Kidney glomerular epithelial cell (primary cell): ENCODE results near the gene EIF2AK3.
"Not testable (repeated sequence)": the region's sequence is repeated elsewhere in the genome, so short reads cannot be mapped to it uniquely, and the experiment has no call there.

Experiments
- DNase-seq: peaks from one replicate; lab custom pipeline; 2025; lab: John Stamatoyannopoulos, UW

EIF2AK3 gene

DNA sequence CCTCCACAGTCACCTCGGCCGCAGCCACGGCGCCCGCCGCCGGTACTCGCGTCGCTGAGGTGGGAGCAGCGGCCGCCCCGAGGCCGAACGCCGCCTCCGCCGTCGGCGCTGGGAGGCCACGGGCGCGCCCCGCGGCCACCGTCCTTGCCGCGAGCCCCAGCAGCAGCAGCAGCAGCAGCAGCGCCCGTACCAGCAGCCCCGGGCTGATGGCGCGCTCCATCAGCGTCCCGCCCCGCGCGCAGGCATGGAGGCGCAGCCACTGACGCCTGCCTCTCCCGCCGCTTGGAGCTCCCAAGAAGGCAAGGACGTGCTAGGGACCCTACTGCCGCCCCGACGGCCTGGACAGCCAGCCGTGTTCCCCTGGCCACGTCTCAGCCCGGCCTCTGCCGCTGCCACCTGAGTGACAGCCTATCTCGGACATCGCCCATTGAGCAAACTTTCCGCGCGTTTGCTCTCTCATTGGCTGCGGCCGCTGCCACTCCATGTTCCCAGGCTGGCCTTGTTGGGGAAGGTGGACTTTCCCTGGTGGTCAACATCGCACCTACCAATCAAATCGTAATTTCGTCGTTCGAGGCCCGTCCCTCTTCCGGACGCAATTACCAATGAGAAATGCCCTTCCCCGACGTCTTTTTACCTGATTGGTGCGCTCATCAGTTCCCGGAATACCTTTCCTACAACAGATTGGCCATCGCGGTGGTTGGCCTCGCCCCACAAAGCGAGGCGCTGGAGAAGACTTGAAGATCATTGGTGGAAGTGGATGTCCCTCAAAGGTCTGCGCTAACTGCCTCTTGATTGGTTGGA lies at the start of gene EIF2AK3:
Gene EIF2AK3 (minus strand): TSS at position 410 of the 801 bp plus-strand sequence. CDS start 190 bp downstream, at position 220.
- DNase-seq: peak; percentile 100

DNA sequence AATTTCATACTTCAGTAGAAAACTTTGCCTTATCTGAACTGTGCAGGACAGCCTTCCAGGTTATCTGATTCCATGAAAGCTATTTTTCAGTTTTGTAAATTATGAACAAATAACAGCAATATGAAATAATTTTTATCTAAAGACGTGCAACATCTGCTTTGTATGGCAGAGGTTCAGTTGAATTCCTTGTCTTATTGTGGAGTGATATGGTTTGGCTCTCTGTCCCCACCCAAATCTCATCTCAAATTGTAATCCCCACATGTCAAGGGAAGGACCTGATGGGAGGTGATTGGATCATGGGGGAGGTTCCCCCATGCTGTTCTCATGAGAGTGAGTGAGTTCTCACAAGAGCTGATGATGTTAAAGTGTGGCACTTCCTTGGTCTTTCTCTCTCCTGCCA lies 46.1 kb upstream of the EIF2AK3 start:
- no peak for DNase-seq

DNA sequence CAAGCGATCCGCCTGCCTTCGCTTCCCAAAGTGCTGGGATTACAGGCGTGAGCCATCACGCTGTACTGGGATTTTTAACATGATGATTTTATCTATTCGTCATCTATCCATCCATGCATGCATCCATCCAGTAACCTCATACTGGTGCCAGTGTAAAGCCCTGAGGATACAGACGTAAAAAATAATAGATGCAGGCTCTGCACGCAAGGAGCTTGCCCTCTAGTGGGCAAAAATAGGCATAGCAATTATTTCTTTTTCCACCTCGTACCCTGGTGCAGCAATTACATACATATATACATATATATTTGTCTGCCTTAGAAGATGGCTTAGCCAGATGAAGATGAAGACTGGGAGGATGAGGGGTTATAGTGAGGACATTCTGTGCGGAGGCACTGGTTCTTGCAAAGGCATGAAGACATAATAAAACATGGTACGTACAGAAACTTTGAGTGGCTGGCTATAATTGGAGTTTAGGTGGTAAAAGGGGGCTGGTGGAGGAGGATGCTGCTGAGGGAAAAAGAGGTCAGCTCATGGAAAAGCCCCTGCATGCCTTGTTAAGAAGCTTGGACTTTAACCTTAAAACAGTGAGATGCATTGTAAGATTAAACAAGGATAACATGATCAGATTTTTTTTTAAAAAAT lies 44.6 kb upstream of the EIF2AK3 start:
- peak; percentile 68 for DNase-seq

DNA sequence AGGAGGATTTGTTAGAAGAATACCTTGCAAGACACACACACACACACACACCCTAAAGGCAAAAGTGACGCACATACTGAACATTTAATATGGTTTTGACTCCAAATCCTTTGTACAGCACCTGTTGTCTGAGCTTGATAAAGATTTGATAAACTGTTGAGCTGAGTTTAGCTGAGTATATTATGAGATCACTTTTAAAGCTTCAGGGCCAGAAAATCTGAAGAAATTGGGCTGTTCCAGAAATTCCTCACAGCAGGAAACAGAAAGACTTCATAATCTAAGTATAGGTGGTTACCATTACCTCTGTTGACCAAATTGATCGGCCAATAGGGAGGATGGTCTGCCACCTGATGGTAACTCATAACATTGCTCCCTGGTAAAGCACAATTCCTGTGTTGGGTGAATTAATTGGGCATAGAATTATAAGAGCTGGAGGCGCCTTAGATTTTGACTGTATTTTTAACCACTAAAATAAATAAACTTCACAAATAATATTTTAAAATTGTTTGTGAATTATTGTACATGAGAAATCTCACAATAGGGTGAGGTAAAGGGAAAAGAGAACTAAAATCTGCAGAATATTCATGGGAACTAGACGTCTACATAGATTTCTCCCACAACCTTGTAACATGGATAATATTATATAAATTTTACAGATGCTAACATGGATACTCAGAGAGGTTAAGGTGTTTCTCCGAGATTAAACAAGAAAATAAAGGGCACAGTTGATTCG lies 42.4 kb upstream of the EIF2AK3 start:
- peak; percentile 50 for DNase-seq

DNA sequence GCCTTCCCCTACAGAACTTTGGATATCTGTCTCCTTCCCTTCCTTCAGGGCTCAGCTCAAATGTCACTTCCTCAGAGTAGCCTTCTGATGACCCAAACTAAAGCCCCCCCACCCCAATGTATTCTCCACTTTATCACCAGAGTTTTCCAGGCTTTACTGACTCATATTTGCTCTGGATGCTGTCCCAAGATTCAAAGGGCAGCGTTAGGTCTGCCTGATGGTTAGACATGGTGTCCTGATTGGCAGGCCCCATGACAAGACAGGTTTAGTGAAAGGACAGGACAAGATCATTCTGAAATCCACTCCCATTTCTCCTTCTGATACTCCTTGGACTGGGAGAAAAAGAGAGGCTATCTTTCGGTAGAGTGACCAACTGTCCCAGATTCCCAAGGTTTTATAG lies 41.6 kb upstream of the EIF2AK3 start:
- no peak for DNase-seq

DNA sequence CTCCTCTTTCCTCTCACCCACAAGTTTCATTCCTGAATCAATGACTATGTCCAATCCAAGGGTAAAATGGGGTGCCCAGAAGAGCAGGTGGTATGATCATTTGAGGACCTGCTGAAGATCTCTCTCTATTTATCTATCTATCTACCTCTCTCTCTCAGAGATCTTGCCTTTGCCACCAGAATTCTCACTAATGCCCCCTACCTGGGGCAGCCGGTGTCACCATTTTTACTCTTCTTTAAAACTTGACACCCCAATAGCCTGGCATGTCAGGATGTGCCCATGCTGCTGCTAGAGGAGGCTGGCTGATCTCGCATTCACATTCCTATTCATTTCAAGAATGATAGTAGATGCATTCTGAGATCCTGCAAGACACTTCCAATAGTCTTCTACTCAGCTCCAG lies 40.0 kb upstream of the EIF2AK3 start:
- DNase-seq: no peak

DNA sequence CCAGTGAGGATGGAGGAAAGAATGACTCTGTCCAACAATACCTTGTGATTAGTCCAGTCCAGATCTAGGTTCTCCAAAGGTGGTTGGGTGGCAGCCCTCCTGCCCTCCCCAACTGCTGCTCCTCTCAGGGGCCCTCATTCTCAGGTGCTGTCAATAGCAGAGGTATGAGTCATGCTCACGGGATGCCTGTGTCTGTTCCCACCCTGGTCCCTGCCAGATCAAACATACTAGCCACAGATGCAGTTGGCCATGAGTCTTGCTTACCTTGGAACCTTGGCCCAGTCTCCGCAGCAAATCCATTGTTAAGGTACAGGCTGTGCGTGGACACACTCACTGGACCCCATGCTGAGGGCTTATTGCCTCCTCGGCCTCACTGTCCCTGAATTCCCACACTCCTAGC lies 39.3 kb upstream of the EIF2AK3 start:
- DNase-seq: no peak

DNA sequence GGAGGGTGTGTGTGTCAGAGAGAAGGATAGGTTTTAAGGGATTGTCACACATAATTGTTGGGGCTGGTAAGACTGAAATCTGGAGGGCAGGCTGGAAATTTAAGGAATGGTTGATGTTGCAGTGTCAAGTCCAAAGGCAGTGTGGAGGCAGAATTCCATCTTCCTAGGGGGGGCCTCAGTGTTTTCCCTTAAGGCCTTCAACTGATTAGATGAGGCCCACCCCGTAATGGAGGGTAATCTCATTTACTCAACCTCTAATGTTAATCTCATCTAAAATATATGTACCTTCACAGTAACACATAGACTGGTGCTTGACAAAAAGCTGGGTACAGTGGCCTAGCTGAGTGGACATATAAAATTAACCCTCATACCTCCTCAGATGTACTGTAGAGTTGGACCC lies 33.4 kb upstream of the EIF2AK3 start:
- DNase-seq: no peak

DNA sequence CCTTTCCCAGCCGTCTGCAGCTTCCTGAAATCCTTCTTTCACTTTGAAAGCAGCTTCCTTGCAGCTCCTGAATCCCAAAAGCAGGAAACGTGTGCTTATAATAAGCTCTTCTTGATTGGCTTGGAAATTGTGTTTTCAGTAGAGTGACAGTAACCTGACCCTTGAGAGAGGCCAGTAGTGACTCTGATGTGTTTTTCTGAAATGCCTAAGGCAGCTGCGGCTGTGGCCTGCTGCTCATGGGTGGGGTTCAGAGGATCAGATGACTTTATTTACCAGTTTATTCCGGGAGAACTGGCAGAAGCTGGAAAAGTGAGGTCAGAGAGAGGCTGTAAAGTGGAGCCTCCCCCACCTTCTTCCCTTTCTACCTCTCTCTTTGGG lies 32.3 kb upstream of the EIF2AK3 start:
- DNase-seq: no peak

DNA sequence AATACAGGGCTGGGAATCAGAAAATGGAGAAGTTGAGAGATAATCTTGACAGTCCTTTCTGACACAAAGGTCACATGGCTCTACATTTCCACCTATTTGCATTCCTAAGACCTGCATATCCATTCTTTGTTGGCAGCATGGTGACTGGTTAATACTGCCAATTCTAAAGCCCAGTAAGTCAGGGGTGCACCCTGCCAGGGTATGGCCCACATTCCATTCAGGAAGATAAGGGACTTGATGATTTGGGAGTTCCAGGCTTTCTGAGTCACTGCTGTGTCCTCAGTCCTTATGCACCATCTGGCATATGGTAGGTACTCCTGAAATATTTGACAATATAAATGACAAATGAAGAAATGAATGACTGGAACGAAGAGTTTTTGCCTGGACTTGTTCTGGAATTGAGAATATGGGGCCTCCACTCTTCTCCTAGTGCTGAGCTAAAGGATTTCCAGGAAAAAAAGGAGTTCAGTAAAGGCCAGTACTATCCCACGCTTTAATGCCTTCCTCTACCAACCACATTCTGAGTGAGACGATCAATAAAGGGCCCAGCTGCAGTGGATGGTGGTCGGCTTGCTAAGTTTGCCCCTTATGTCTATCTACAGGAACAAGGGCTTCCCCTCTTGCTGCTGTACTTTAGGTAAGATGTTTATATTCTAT lies 31.7 kb upstream of the EIF2AK3 start:
- DNase-seq: no peak

DNA sequence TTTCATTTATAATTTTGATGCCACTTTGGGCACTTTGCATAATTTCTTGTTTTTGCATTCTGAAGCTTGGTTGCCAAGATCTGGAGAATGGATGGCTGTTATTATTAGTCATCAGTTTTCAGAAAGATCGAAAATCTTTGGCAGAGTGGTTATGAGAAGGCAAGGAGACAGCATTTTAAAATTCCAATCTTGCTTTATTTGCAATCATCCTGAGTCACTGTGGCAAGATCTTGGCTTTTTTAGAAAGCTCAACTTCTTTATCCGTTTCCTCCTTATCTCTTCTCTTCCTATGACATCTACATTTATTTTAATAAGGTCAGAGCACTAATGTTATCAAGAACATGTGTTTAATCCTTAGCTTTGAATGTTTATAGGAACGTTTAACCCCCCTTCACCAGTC lies 31.1 kb upstream of the EIF2AK3 start:
- DNase-seq: no peak

DNA sequence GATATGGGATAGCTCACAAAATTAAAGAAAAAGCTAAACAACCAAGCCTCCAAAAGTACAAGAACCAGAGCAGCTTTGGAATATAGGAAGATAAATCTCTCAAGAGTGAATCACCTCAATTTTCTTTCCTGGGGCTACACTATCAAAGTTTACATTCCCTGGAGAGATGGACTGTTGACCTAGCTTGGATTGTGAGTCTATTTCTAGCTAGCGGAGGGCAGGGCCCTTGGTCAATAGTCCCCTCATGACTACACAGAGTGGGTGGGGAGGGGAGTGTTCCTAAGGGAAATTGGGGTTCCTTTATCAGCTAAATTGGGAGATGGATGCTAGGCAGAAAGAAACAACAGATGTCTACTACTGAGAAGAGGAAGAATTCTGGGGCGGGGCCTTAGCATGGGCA lies 29.9 kb upstream of the EIF2AK3 start:
- DNase-seq: no peak

DNA sequence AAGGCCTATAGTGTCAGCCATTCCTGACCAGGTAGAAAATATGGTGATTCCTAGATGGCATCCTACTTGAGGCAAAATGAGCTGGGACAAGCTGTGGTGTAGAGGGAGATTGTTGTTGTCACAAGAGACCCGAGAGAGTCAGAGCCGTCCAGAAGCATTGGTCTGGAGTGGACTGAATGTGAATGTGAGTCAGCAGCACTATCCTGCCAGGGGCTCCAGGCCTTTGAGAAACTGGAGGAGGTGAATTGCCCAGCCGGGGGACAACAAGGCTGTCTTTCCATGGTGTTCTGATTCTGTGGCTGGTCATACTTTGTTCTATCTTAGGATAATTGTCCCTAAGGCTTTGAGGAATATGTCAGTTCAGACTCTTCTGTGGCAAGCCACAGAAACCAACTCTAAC lies 29.4 kb upstream of the EIF2AK3 start:
- DNase-seq: no peak

DNA sequence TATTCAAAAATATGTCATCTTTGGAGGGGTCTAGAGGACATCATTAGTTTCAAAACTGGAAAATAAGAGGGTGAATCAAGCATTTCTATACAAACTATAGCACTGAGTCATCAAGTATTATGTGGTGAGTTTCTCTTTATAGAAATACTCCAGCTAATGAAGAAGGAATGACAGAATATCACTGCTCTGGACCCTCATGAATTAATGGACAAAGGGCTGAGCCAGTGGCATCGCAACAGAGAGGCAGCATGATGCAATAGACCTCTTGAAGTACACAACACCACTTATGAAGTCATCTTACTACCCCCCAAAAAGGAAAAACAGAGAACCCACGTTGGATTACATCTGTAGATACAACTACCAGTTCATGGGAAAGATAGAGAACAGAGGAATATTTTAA lies 27.4 kb upstream of the EIF2AK3 start:
- no peak for DNase-seq

DNA sequence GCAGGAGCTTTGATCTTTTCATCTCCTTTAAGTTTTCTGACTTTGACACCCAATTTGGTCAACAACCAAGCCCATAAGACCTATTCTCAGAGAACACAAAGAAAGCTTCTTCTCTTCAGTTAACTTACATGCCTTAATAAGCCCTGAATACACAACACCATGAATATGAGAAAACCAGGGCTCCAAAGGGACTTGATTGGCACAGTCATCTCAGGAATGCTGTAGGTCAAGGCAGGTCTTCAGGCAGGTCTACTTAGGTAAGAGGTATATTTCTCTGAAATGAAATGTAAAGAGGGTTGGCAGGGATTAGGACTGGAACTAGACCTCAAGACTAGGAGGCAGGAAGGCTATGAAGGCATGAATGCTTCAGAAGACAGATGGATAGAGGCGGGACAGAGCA lies 24.4 kb upstream of the EIF2AK3 start:
- no peak for DNase-seq

DNA sequence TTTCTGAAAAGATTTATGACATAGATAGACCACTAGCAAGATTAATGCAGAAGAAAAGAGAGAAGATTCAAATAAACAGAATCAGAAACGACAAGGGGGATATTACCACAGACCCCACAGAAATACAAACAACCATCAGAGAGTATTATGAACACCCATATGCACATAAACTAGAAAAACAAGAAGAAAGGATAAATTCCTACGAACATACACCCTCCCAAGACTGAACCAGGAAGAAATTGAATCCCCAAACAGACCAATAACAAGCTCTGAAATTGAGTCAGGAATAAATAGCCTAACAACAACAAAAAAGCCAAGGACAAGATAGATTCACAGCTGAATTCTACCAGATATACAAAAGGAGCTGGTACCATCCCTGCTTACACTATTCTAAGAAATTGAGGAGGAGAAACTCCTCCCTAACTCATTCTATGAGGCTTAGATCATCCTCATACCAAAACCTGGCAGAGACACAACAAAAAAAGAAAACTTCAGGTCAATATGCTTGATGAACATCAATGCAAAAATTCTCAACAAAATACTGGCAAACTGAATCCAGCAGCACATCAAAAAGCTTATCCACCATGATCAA lies 18.1 kb upstream of the EIF2AK3 start:
- DNase-seq: not testable (repeated sequence)

DNA sequence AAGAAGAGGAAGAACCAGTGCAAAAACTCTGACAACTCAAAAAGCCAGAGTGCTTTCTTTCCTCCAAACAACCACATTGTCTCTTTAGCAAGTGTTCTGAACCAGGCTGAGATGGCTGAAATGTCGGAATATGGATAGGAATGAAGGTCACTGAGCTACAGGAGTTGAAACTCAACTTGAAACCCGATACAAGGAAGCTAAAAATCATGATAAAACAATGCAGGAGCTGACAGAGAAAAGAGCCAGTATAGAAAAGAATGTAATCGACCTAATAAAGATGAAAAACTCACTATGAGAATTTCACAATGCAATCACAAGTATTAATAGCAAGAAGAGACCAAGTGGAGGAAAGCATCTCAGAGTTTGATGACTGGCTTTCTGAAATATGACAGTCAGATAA lies 15.0 kb upstream of the EIF2AK3 start:
- DNase-seq: no peak

DNA sequence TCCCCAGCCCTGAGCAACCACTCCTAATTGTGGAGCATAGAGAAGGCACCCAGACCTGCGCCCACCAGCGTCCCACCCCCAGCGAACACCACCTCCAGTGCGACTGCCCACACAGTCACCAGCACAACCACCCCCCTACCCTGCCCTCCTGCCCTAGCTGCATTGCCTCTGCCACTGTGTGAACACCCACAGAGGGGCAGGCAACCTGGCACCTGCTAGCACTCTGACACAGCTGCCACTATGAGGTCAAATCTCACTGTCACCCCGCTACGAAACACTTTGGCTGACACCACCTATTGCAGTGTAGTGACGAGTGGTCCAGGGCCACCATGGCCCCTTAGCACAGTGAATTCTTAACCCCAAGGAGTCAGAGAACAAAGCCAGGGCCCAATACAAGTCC lies 14.1 kb upstream of the EIF2AK3 start:
- no peak for DNase-seq

DNA sequence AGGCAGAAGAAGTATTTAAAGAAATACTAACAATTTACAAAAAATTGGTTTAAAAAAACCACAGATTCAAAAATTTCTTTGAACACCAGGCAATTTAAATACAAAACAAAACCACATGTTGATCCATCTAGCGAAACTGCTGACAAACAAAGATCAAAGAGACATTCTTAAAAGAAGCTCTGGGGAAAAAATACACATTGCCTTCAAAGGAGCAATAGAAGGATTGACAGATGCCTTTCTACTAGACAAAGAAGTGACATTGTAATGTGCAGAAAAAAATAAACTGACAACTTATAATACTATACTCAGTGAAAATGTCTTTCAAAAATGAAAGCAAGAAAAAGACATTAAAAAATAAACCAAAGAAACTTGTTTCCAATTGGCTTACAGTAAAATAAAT lies 12.6 kb upstream of the EIF2AK3 start:
- no peak for DNase-seq

DNA sequence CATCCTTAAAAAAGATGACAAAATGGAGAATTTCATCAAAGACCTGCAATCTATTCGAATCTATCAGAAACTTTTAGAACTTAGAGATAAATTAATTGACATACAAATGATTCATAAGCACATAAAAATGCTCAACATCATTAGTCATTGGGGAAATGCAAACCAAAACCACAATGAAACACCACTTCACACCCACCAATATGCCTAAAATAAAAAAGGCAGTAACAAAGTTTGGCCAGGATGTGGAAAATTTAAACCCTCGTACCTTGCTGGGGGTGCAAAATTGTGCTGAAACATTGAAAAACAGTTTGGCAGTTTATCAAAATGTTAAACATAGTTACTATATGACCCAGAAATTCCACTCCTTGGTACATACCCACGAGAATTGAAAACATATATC lies 11.5 kb upstream of the EIF2AK3 start:
- DNase-seq: no peak

DNA sequence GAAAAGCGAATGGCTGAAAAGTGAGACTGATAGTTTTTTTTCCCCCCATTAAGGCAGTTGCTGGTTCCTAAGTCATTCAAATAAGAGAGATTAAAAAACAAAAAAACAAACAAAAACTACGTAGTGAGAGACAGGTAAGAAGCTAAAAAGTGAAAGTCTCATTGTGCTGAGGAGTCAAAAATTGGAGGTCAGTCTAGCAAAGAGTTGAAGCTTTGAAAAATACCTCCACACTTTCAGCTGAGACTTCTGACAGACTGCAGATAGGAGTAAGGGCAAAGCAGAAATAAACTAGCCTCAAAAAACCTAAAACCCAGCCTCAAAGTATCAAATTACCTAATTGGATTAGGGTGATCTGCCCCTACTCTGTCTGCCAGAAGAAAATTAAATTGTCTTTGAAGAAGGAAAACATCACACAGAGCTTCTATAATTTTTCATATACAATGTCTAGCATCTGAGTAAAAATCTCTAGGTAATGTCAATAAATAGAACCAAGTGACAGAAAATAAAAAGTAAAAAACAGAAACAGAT lies 10.9 kb upstream of the EIF2AK3 start:
- DNase-seq: no peak

DNA sequence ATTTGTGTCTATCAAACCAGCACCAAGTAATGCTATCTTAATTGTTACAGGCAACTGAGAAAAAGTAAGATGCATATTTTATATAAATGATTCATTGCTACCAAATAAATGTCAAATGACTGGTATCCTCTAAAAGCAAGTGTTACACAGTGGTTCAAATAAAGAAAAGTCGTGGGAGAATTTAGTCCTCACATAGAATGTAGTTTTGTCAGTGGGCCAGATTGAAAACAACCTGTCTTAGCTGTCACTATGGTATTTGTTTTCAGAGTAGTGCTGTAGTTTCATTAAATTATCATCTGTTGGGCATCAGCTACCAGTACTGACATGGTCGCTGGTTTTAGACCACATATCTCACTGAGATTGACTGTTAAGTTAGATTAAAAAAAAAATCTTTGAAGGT lies 10.2 kb upstream of the EIF2AK3 start:
- DNase-seq: no peak
